IPS-20b (cell line): Measurements from ENCODE around the gene DNAJC13.

Experiments used
- H3K27ac ChIP-seq: one replicate; pipeline ENCODE4 v1.5.1; 2013; ENCODE audit warnings: low read length
- H3K27me3 ChIP-seq: 2 replicates; pipeline ENCODE4 v1.6.1; 2013; ENCODE audit warnings: mild to moderate bottlenecking, low read length, inconsistent platforms; ENCODE audit not compliant: insufficient read depth
- H3K36me3 ChIP-seq: 2 replicates; pipeline ENCODE4 v1.6.1; 2013; ENCODE audit warnings: low read depth, mild to moderate bottlenecking, inconsistent platforms, low read length, moderate library complexity; ENCODE audit not compliant: insufficient read depth
- H3K4me1 ChIP-seq: 2 replicates; pipeline ENCODE4 v1.6.1; 2013; ENCODE audit warnings: mild to moderate bottlenecking, control low read depth, inconsistent platforms, low read length, moderate library complexity; ENCODE audit not compliant: insufficient read depth
- H3K4me3 ChIP-seq: 2 replicates; pipeline ENCODE4 v1.5.1; 2013; ENCODE audit warnings: mild to moderate bottlenecking, low read length, inconsistent platforms
- H3K9ac ChIP-seq: 2 replicates; pipeline ENCODE4 v1.6.1; 2013; ENCODE audit warnings: low read depth, mild to moderate bottlenecking, inconsistent platforms, low read length, moderate library complexity
- H3K9me3 ChIP-seq: 2 replicates; pipeline ENCODE4 v1.6.1; 2013; ENCODE audit warnings: mild to moderate bottlenecking, low read depth, low read length, inconsistent platforms; ENCODE audit not compliant: insufficient read depth

Gene DNAJC13

GRCh38 chr3:132521901-132522300, 104.6 kb downstream of the DNAJC13 start:
- no peak overlapping the region for H3K9ac ChIP-seq
- H3K4me3 ChIP-seq = no peak overlapping the region
- no peaks in the 10 kb centered on the region for H3K9me3 ChIP-seq
- H3K27me3 ChIP-seq = no peaks in the 10 kb centered on the region
- H3K36me3 ChIP-seq = peaks cover 92% of the 10 kb centered on the region
- no peak overlapping the region for H3K27ac ChIP-seq
- H3K4me1 ChIP-seq = no peaks in the 10 kb centered on the region

- Histone ChIP-seq H3K27me3 (no peaks in the 10 kb centered on the region), H3K4me3 (no peak overlapping the region), H3K4me1 (no peaks in the 10 kb centered on the region), H3K27ac (no peak overlapping the region), H3K9me3 (no peaks in the 10 kb centered on the region), H3K9ac (no peak overlapping the region), H3K36me3 (peaks cover 92% of the 10 kb centered on the region)
These were observed 105.1 kb downstream of the DNAJC13 start for GRCh38 chr3:132522353-132522752.

GRCh38 chr3:132530624-132531023, 113.3 kb downstream of the DNAJC13 start:
- H3K4me3 ChIP-seq = no peak overlapping the region
- no peaks in the 10 kb centered on the region for H3K4me1 ChIP-seq
- no peak overlapping the region for H3K9ac ChIP-seq
- H3K27me3 ChIP-seq = no peaks in the 10 kb centered on the region
- peaks cover 75% of the 10 kb centered on the region for H3K36me3 ChIP-seq
- H3K9me3 ChIP-seq = no peaks in the 10 kb centered on the region
- H3K27ac ChIP-seq = no peak overlapping the region

GRCh38 chr3:132535575-132536441, 118.5 kb downstream of the DNAJC13 start:
- Histone ChIP-seq H3K4me3 (no peak overlapping the region), H3K9me3 (no peaks in the 10 kb centered on the region), H3K36me3 (peaks cover 66% of the 10 kb centered on the region), H3K27ac (no peak overlapping the region), H3K27me3 (no peaks in the 10 kb centered on the region), H3K4me1 (no peaks in the 10 kb centered on the region), H3K9ac (no peak overlapping the region)

- H3K9ac ChIP-seq = no peak overlapping the region
These were observed 119.3 kb downstream of the DNAJC13 start for GRCh38 chr3:132536442-132537153.

GRCh38 chr3:132537297-132537696, 120.0 kb downstream of the DNAJC13 start:
- H3K27me3 ChIP-seq = no peaks in the 10 kb centered on the region
- H3K9ac ChIP-seq = no peak overlapping the region
- no peaks in the 10 kb centered on the region for H3K4me1 ChIP-seq
- no peaks in the 10 kb centered on the region for H3K9me3 ChIP-seq
- no peak overlapping the region for H3K27ac ChIP-seq
- peaks cover 57% of the 10 kb centered on the region for H3K36me3 ChIP-seq
- no peak overlapping the region for H3K4me3 ChIP-seq

More at GRCh38 chr3:132536442-132537153, 119.3 kb downstream of the DNAJC13 start:
- no peak overlapping the region for H3K27ac ChIP-seq
- H3K4me3 ChIP-seq = no peak overlapping the region
- H3K36me3 ChIP-seq = peaks cover 62% of the 10 kb centered on the region
- no peaks in the 10 kb centered on the region for H3K9me3 ChIP-seq
- H3K4me1 ChIP-seq = no peaks in the 10 kb centered on the region
- H3K27me3 ChIP-seq = no peaks in the 10 kb centered on the region

GRCh38 chr3:132538072-132538471, 120.8 kb downstream of the DNAJC13 start:
- Histone ChIP-seq H3K4me3 (no peak overlapping the region), H3K36me3 (peaks cover 55% of the 10 kb centered on the region), H3K27me3 (no peaks in the 10 kb centered on the region), H3K4me1 (no peaks in the 10 kb centered on the region), H3K9ac (no peak overlapping the region), H3K27ac (no peak overlapping the region), H3K9me3 (no peaks in the 10 kb centered on the region)

- Histone ChIP-seq H3K9me3 (no peaks in the 10 kb centered on the region), H3K9ac (no peak overlapping the region), H3K36me3 (peaks cover 44% of the 10 kb centered on the region), H3K27ac (no peak overlapping the region), H3K4me1 (no peaks in the 10 kb centered on the region), H3K4me3 (no peak overlapping the region), H3K27me3 (no peaks in the 10 kb centered on the region)
These were observed 122.4 kb downstream of the DNAJC13 start for GRCh38 chr3:132539681-132540080.

GRCh38 chr3:132542577-132542976, 125.3 kb downstream of the DNAJC13 start:
- no peaks in the 10 kb centered on the region for H3K4me1 ChIP-seq

GRCh38 chr3:132543011-132543739, 125.9 kb downstream of the DNAJC13 start:
- Histone ChIP-seq H3K9ac (no peak overlapping the region), H3K36me3 (peaks cover 29% of the 10 kb centered on the region), H3K27ac (no peak overlapping the region), H3K4me1 (no peaks in the 10 kb centered on the region), H3K9me3 (no peaks in the 10 kb centered on the region), H3K4me3 (no peak overlapping the region), H3K27me3 (no peaks in the 10 kb centered on the region)

More at GRCh38 chr3:132542577-132542976, 125.3 kb downstream of the DNAJC13 start:
- H3K4me3 ChIP-seq = no peak overlapping the region
- no peak overlapping the region for H3K27ac ChIP-seq
- no peaks in the 10 kb centered on the region for H3K27me3 ChIP-seq
- no peaks in the 10 kb centered on the region for H3K9me3 ChIP-seq
- H3K9ac ChIP-seq = no peak overlapping the region
- H3K36me3 ChIP-seq = peaks cover 35% of the 10 kb centered on the region

- no peak overlapping the region for H3K9ac ChIP-seq
- no peaks in the 10 kb centered on the region for H3K4me1 ChIP-seq
- H3K9me3 ChIP-seq = no peaks in the 10 kb centered on the region
- H3K27ac ChIP-seq = no peak overlapping the region
- H3K27me3 ChIP-seq = no peaks in the 10 kb centered on the region
- H3K4me3 ChIP-seq = no peak overlapping the region
- H3K36me3 ChIP-seq = peaks cover 20% of the 10 kb centered on the region; the same call in 1 of the 2 replicates
These were observed 126.8 kb downstream of the DNAJC13 start for GRCh38 chr3:132544130-132544529.
